IMR-90 (cell line): ENCODE measurements around the gene CIT. TPM values are rescaled to one million over a fixed set of nuclear protein-coding genes. Genes with fewer than 3 reads are reported as not detected.

Experiments
- ATAC-seq: fragments of 200-7000 bp; cut with Tn5 transposase; 2 replicates; pipeline ENCODE4 v1.9.1; 2020; ENCODE audit warnings: low read depth, mild to moderate bottlenecking, moderate library complexity
- BruUV-seq: library from RNA; stranded (reverse); fragments of 400-500 nt; replicated peaks from 2 replicates; lab custom pipeline; 2021; lab: Mats Ljungman, UMichigan
- CTCF ChIA-PET: fragments of 300-600 bp; formaldehyde crosslinking; extraction: SDS; loops from one replicate; lab custom pipeline; 2021; ENCODE audit warnings: antibody characterized with exemption; lab: Yijun Ruan, JAX
- POLR2A ChIA-PET: fragments of 300-600 bp; sonication (Branson Sonifier 250); formaldehyde crosslinking; loops from one replicate; lab custom pipeline; 2022; ENCODE audit warnings: antibody characterized with exemption; ENCODE audit not compliant: unreplicated experiment; lab: Charles Lee
- DNase-seq: peaks from one replicate; pipeline ENCODE4 v3.0.0; 2013
- H2AFZ ChIP-seq: replicated peaks from 2 replicates; pipeline ENCODE3; 2013; ENCODE audit warnings: low read length, mild to moderate bottlenecking; ENCODE audit not compliant: poor library complexity
- H2AK5ac ChIP-seq: 2 replicates; pipeline ENCODE4 v1.6.1; 2013; ENCODE audit warnings: low read depth, low read length, inconsistent platforms
- H2AK9ac ChIP-seq: replicated peaks from 2 replicates; pipeline ENCODE3; 2013; ENCODE audit warnings: mild to moderate bottlenecking, low read depth, low read length, moderate library complexity; ENCODE audit not compliant: poor library complexity
- H2BK120ac ChIP-seq: 2 replicates; pipeline ENCODE4 v1.6.1; 2013; ENCODE audit warnings: low read depth, low read length, inconsistent platforms
- H2BK15ac ChIP-seq: 3 replicates; pipeline ENCODE4 v1.6.1; 2013; ENCODE audit warnings: low read depth, low read length, inconsistent platforms
- H2BK20ac ChIP-seq: 2 replicates; pipeline ENCODE4 v1.6.1; 2013; ENCODE audit warnings: low read depth, mild to moderate bottlenecking, inconsistent platforms, low read length, moderate library complexity
- H2BK5ac ChIP-seq: 2 replicates; pipeline ENCODE4 v1.6.1; 2013; ENCODE audit warnings: mild to moderate bottlenecking, low read depth, low read length, inconsistent platforms; ENCODE audit not compliant: poor library complexity, severe bottlenecking
- H3K14ac ChIP-seq: replicated peaks from 2 replicates; pipeline ENCODE4 v1.6.1; 2013; ENCODE audit warnings: low read depth, low read length, inconsistent platforms
- H3K18ac ChIP-seq: 2 replicates; pipeline ENCODE4 v1.6.1; 2013; ENCODE audit warnings: low read depth, low read length, control low read depth
- H3K23ac ChIP-seq: 2 replicates; pipeline ENCODE4 v1.6.1; 2013; ENCODE audit warnings: low read depth, low read length, inconsistent platforms
- H3K27ac ChIP-seq: 2 replicates; pipeline ENCODE4 v1.5.1; 2013; ENCODE audit warnings: mild to moderate bottlenecking, control low read depth, low read length; ENCODE audit not compliant: insufficient read depth
- H3K27me3 ChIP-seq: 2 replicates; pipeline ENCODE4 v1.6.1; 2013; ENCODE audit warnings: low read length; ENCODE audit not compliant: control insufficient read depth, insufficient read depth
- H3K36me3 ChIP-seq: 2 replicates; pipeline ENCODE4 v1.6.1; 2013; ENCODE audit warnings: low read length, mixed read lengths; ENCODE audit not compliant: control insufficient read depth, insufficient read depth
- H3K4ac ChIP-seq: 2 replicates; pipeline ENCODE4 v1.6.1; 2013; ENCODE audit warnings: low read depth, low read length, inconsistent platforms
- H3K4me1 ChIP-seq: 2 replicates; pipeline ENCODE4 v1.6.1; 2013; ENCODE audit warnings: low read length, mixed read lengths; ENCODE audit not compliant: control insufficient read depth, insufficient read depth
- H3K4me2 ChIP-seq: 2 replicates; pipeline ENCODE4 v1.6.1; 2013; ENCODE audit warnings: low read depth, mild to moderate bottlenecking, control low read depth, low read length, moderate library complexity
- H3K4me3 ChIP-seq: 2 replicates; pipeline ENCODE4 v1.5.1; 2013; ENCODE audit warnings: low read depth, mild to moderate bottlenecking, control low read depth, low read length, moderate library complexity; ENCODE audit not compliant: insufficient read depth
- H3K56ac ChIP-seq: 2 replicates; pipeline ENCODE4 v1.6.1; 2013; ENCODE audit warnings: low read length, inconsistent platforms; ENCODE audit not compliant: insufficient read depth; ENCODE audit errors: extremely low read depth
- H3K79me1 ChIP-seq, 2 experiments: 2 replicates each; pipeline ENCODE4 v1.6.1; 2013; ENCODE audit warnings: low read length in 2 of 2, inconsistent platforms in 1 of 2, low read depth in 1 of 2
- H3K9ac ChIP-seq: 2 replicates; pipeline ENCODE4 v1.6.1; 2013; ENCODE audit warnings: low read depth, low read length, control low read depth
- H3K9me1 ChIP-seq: 2 replicates; pipeline ENCODE4 v1.6.1; 2013; ENCODE audit warnings: low read length, inconsistent platforms; ENCODE audit not compliant: insufficient read depth
- H3K9me3 ChIP-seq: 2 replicates; pipeline ENCODE4 v1.6.1; 2013; ENCODE audit warnings: low read length; ENCODE audit not compliant: control insufficient read depth, insufficient read depth
- H4K20me1 ChIP-seq: 2 replicates; pipeline ENCODE4 v1.6.1; 2013; ENCODE audit warnings: low read length, inconsistent platforms; ENCODE audit not compliant: insufficient read depth
- H4K5ac ChIP-seq: 2 replicates; pipeline ENCODE4 v1.6.1; 2013; ENCODE audit warnings: mild to moderate bottlenecking, low read depth, low read length, control low read depth
- H4K8ac ChIP-seq, 2 experiments: 2 replicates each; pipeline ENCODE4 v1.6.1; 2013; ENCODE audit warnings: low read depth in 2 of 2, low read length in 2 of 2, control low read depth in 1 of 2, inconsistent platforms in 1 of 2
- H4K91ac ChIP-seq: 2 replicates; pipeline ENCODE4 v1.6.1; 2013; ENCODE audit warnings: low read depth, low read length, inconsistent platforms; ENCODE audit not compliant: insufficient read depth
- BHLHE40 ChIP-seq: fragments of 150-350 bp; IDR thresholded peaks from 2 replicates; pipeline ENCODE4 v1.6.1; 2016; ENCODE audit warnings: mild to moderate bottlenecking, low read depth, low read length
- CEBPB ChIP-seq: IDR thresholded peaks from 2 replicates; pipeline ENCODE4 v1.6.1; 2012; ENCODE audit warnings: low read depth, low read length, improper control_type of control experiment
- CHD1 ChIP-seq: IDR thresholded peaks from 2 replicates; pipeline ENCODE4 v1.6.1; 2012; ENCODE audit warnings: low read depth, low read length, improper control_type of control experiment
- MAFK ChIP-seq: IDR thresholded peaks from 2 replicates; pipeline ENCODE4 v1.6.1; 2012; ENCODE audit warnings: low read depth, low read length, improper control_type of control experiment
- NFE2L2 ChIP-seq: fragments of 150-350 bp; IDR thresholded peaks from 2 replicates; pipeline ENCODE4 v1.6.1; 2016; ENCODE audit warnings: low read depth, mild to moderate bottlenecking, low read length
- POLR2A ChIP-seq: IDR thresholded peaks from 2 replicates; pipeline ENCODE4 v1.6.1; 2012; ENCODE audit warnings: mild to moderate bottlenecking, low read depth, low read length
- RAD21 ChIP-seq: IDR thresholded peaks from 2 replicates; pipeline ENCODE4 v1.6.1; 2012; ENCODE audit warnings: low read length, improper control_type of control experiment
- RCOR1 ChIP-seq: IDR thresholded peaks from 2 replicates; pipeline ENCODE4 v1.6.1; 2012; ENCODE audit warnings: mild to moderate bottlenecking, low read length, improper control_type of control experiment; ENCODE audit not compliant: insufficient replicate concordance
- RFX5 ChIP-seq: IDR thresholded peaks from 2 replicates; pipeline ENCODE4 v1.8.0; 2012; ENCODE audit warnings: low read depth, mild to moderate bottlenecking, low read length, moderate library complexity
- SMC3 ChIP-seq: fragments of 150-350 bp; IDR thresholded peaks from 2 replicates; pipeline ENCODE4 v1.6.1; 2016; ENCODE audit warnings: low read depth, mild to moderate bottlenecking, antibody characterized with exemption, low read length, moderate library complexity
- USF2 ChIP-seq: fragments of 150-350 bp; IDR thresholded peaks from 2 replicates; pipeline ENCODE4 v1.6.1; 2017; ENCODE audit warnings: mild to moderate bottlenecking, antibody characterized with exemption, low read length, low read depth
- WGBS, 2 experiments: methylation state at CpG; one replicate each; pipeline versions ENCODE4 v1.1.5 to v1.1.7; 2013; ENCODE audit warnings: missing lambda C conversion rate in 2 of 2; ENCODE audit not compliant: insufficient read length in 1 of 2; ENCODE audit errors: extremely low coverage in 2 of 2; 5-methylcytosine and 5-hydroxymethylcytosine counted together
- dilution Hi-C: fragments of 300-500 bp; cut with HindIII; formaldehyde crosslinking; loops from one replicate; pipeline ENCODE4 v1.14.3; 2018; ENCODE audit warnings: low sequenced_read_pairs; ENCODE audit not compliant: unreplicated experiment
- in situ Hi-C: fragments of 300-500 bp; cut with MboI; formaldehyde crosslinking; loops from 3 replicates; pipeline ENCODE4 v1.14.3; 2019; ENCODE audit warnings: low sequenced_read_pairs, inconsistent platforms, mixed read lengths
- intact Hi-C: fragments of 100-400 bp; cut with micrococcal nuclease; formaldehyde crosslinking; loops from 2 replicates; pipeline ENCODE4 v1.10.0; 2022
- polyA plus RNA-seq, 3 experiments: library from polyadenylated mRNA; depleted of rRNA; stranded (reverse); fragments of >200 nt; gene quantifications; 2 replicates each; pipeline ENCODE4 v1.2.3, GENCODE V29; 2012; ENCODE audit warnings: low replicate concordance in 1 of 3
- total RNA-seq: library from RNA; depleted of rRNA; stranded (reverse); fragments of >200 nt; gene quantifications from 2 replicates; pipeline ENCODE4 v1.2.3, GENCODE V29; 2012
- TF ChIP-seq, protein P1 (sequence below): fragments of 150-350 bp; IDR thresholded peaks from 2 replicates; pipeline ENCODE4 v1.6.1; 2016; ENCODE audit warnings: low read depth, mild to moderate bottlenecking, low read length, moderate library complexity, borderline replicate concordance

The CIT gene
- total and polyA plus RNA-seq, 2 of the 4 experiments (the other 2 are of a cell fraction): 13.1 to 21.0 TPM

DNA sequence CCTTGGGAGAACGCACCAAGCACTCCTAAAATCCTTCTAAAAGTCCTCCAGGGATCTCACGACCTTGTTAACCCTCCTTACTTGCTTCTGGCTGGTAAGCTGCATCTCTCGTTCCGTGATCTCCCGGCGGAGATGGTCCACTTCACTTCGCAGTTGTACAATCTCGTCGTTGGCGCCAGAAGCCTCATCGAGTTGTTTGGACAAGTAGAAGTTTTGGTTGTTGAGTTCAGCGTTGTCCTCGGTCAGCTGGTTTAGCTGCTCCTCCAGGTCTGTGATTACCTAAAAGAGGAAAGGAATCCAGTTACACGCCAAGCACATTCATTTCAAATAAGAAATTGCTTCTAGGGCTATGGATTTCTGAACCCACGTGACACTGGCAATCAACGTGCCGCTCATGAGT, 142.0 kb downstream of the CIT start:
- ChIA-PET CTCF (no interaction called here), POLR2A (no interaction called here)
- H4K5ac ChIP-seq: no peak overlapping the region
- DNase-seq (no peak), ATAC-seq (no peak)
- H3K4me2 ChIP-seq: no peak overlapping the region
- BruUV-seq: no TSS peak
- H2BK15ac ChIP-seq: no peak overlapping the region
- no peak overlapping the region for H2AK5ac ChIP-seq
- H2BK120ac ChIP-seq: no peak overlapping the region
- H2AFZ ChIP-seq: no peak overlapping the region
- H2AK9ac ChIP-seq: no peak overlapping the region
- no peak overlapping the region for H3K23ac ChIP-seq
- H3K18ac ChIP-seq: no peak overlapping the region
- H3K9ac ChIP-seq: no peak overlapping the region
- H3K27ac ChIP-seq: no peak overlapping the region
- H3K9me3 ChIP-seq: no peaks in the 10 kb centered on the region
- no peaks in the 10 kb centered on the region for H3K27me3 ChIP-seq
- in situ Hi-C loops (no loop called here), dilution Hi-C loops (no loop called here), intact Hi-C loops (no loop called here)
- H2BK5ac ChIP-seq: no peak overlapping the region
- no peak for TF ChIP-seq USF2
- TF ChIP-seq MAFK: no peak
- TF ChIP-seq CHD1: no peak
- no peak for TF ChIP-seq CEBPB
- TF ChIP-seq NFE2L2: no peak
- TF ChIP-seq RFX5: no peak
- TF ChIP-seq BHLHE40: no peak
- TF ChIP-seq SMC3: no peak
- no peak for TF ChIP-seq POLR2A
- TF ChIP-seq RAD21: no peak
- no peak for TF ChIP-seq RCOR1
- TF ChIP-seq, protein P1, sequence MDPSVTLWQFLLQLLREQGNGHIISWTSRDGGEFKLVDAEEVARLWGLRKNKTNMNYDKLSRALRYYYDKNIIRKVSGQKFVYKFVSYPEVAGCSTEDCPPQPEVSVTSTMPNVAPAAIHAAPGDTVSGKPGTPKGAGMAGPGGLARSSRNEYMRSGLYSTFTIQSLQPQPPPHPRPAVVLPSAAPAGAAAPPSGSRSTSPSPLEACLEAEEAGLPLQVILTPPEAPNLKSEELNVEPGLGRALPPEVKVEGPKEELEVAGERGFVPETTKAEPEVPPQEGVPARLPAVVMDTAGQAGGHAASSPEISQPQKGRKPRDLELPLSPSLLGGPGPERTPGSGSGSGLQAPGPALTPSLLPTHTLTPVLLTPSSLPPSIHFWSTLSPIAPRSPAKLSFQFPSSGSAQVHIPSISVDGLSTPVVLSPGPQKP: no peak
- no peaks in the 10 kb centered on the region for H3K9me1 ChIP-seq
- no peak overlapping the region for H4K8ac ChIP-seq
- H4K91ac ChIP-seq: no peak overlapping the region
- H3K4ac ChIP-seq: no peak overlapping the region
- no peaks in the 10 kb centered on the region for H4K20me1 ChIP-seq
- peaks cover 13% of the 10 kb centered on the region for H3K36me3 ChIP-seq
- no peak overlapping the region for H2BK20ac ChIP-seq
- H3K4me1 ChIP-seq: no peaks in the 10 kb centered on the region
- no peak overlapping the region for H3K4me3 ChIP-seq
- H3K14ac ChIP-seq: no peak overlapping the region
- 100% methylated on average over 5 of the region's 17 CpGs; no CpG with 5 or more reads in 1 of the 2 experiments for WGBS, 2 experiments
- no peaks in the 10 kb centered on the region for H3K79me1 ChIP-seq
- H3K56ac ChIP-seq: no peak overlapping the region
